ENCODE results near the gene AGER. TPM values are rescaled to one million over a fixed set of nuclear protein-coding genes. Genes with fewer than 3 reads are reported as not detected.

Gene AGER
- total and polyA plus RNA-seq, 5 donors from 2014 or later: 0.44 to 27.8 (median 0.52) TPM; not detected in 2

DNA sequence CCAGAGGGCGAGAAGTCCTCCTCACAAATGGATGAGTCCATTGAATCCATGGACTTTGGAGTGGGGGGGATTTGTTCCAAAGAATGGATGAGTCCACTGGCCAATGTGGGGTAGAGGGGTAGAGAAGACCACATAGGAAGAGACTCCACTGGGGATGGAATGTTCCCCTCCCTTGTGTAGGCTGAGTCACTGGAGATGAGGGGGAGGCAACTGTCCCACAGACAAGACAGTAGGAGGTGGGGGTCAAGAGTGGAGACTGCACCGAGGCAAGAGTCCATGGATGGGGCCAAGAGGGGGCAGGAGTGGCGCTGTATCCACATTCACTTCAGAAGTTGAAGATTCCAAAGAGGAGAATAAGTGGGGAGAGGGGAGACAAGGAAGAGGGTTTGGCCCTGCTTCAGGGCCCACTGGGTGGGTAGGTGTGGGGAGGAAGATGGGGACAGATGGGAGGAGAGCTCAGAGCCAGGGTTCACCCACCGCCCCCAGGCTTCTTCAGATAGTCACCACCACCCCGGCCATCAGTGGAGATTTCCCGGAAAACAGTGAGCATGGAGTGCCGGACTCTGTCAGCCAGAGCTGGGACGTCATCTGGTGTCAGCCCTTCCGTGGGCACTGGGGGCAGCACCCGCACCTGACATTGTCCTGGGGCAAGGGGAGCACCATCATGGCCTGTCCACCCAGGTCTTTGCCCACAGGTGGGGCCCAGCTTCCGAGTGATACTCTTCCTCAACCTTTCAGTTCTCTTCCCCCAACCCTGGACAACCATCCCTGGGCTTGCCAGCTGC is 15.1 kb downstream of the AGER start:
- Histone ChIP-seq H3K27me3 (ENCODE audit: control insufficient read depth, insufficient read depth, low read length) (no peaks in the 10 kb centered on the region), H3K4me1 (ENCODE audit: control insufficient read depth, insufficient read depth, low read length, poor library complexity, severe bottlenecking) (peaks cover under 1% of the 10 kb centered on the region), H3K4me3 (ENCODE audit: low read depth, low read length) (no peak overlapping the region), H3K9me3 (ENCODE audit: control insufficient read depth in 2 of 2, low read length in 2 of 2) (no peaks in the 10 kb centered on the region), H3K36me3 (ENCODE audit: control insufficient read depth, insufficient read depth, low read length) (peaks cover 16% of the 10 kb centered on the region), H3K27ac (ENCODE audit: insufficient read depth, low read length, poor library complexity, severe bottlenecking) (no peak overlapping the region)
- H3K27ac Mint-ChIP-seq: peak overlapping the region in 1 of 3 donors; percentile 75
- H3K9me3 Mint-ChIP-seq: no peaks in the 10 kb centered on the region
- no peak for ATAC-seq (ENCODE audit: low read depth in 2 of 2)
- peaks cover 0 to 33% (median 13%) of the 10 kb centered on the region in 4 donors for H3K4me1 Mint-ChIP-seq
- no peaks in the 10 kb centered on the region for H3K27me3 Mint-ChIP-seq
- peaks cover 35% of the 10 kb centered on the region for H3K36me3 Mint-ChIP-seq
- H3K4me3 Mint-ChIP-seq: no peak overlapping the region
- DNase-seq: no peak

DNA sequence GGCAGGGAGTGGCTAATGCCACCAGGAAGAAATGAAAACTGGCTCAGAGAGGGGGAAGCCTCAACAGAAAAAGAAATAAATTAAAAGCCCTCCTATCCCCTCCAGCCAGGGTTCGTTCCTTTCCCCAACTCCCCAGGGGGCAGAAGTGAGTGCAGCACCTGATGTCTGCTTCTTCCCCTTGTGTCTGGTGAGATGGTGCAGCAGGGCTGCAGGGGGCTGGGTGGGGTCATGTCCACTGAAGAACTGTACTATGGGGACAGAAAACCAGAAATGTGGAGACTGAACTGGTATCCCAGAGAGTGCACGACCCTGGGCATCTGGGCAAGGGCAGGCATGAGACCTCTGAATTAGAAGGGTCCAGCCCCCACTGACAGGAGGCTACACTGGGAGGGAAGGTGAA is 15.7 kb downstream of the AGER start:
- no peak overlapping the region for H3K27ac ChIP-seq (ENCODE audit: insufficient read depth, low read length, poor library complexity, severe bottlenecking)
- H3K9me3 Mint-ChIP-seq: no peaks in the 10 kb centered on the region
- no peak overlapping the region for H3K4me3 Mint-ChIP-seq
- H3K4me3 ChIP-seq (ENCODE audit: low read depth, low read length): no peak overlapping the region
- ATAC-seq (ENCODE audit: low read depth in 2 of 2) (no peak), DNase-seq (no peak)
- H3K36me3 Mint-ChIP-seq: peaks cover 35% of the 10 kb centered on the region
- peaks cover 0 to 26% (median 9%) of the 10 kb centered on the region in 4 donors for H3K4me1 Mint-ChIP-seq
- no peaks in the 10 kb centered on the region for H3K9me3 ChIP-seq (ENCODE audit: control insufficient read depth in 2 of 2, low read length in 2 of 2)
- no peaks in the 10 kb centered on the region for H3K27me3 Mint-ChIP-seq
- peaks cover 16% of the 10 kb centered on the region for H3K36me3 ChIP-seq (ENCODE audit: control insufficient read depth, insufficient read depth, low read length)
- peak overlapping the region in 1 of 3 donors; percentile 75 for H3K27ac Mint-ChIP-seq
- H3K4me1 ChIP-seq (ENCODE audit: control insufficient read depth, insufficient read depth, low read length, poor library complexity, severe bottlenecking): no peaks in the 10 kb centered on the region
- H3K27me3 ChIP-seq (ENCODE audit: control insufficient read depth, insufficient read depth, low read length): no peaks in the 10 kb centered on the region

DNA sequence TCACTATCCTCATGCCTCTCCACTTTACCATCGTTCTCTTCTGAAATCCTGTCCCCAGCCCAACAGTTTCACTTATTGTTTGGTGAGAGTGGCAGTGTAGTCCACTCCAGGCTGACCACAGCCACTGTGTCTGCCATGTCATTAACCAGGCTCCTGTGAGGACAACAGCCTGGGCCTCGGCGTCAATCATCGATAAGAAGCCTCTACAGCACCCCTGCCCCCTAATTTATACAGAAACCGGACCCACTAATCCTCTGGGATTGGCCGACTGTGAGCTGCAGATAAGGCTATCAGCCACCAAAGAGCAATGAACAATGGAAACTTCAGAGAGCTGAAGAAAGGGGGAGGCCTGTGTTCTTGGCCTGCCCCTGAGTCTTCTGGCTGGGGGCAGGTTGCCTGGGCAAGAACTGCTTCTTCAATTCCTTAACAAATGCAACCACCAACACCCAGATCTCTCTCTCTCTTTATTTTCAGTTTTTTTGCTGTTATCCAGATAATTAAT is 16.2 kb downstream of the AGER start:
- no peaks in the 10 kb centered on the region for H3K9me3 ChIP-seq (ENCODE audit: control insufficient read depth in 2 of 2, low read length in 2 of 2)
- Mint-ChIP-seq H3K27ac (peak overlapping the region in 1 of 3 donors; percentile 87), H3K27me3 (no peaks in the 10 kb centered on the region), H3K9me3 (no peaks in the 10 kb centered on the region), H3K4me1 (peaks cover 0 to 23% (median 4%) of the 10 kb centered on the region in 4 donors), H3K36me3 (peaks cover 39% of the 10 kb centered on the region), H3K4me3 (no peak overlapping the region)
- ATAC-seq (ENCODE audit: low read depth in 2 of 2) (no peak), DNase-seq (no peak)
- H3K27ac ChIP-seq (ENCODE audit: insufficient read depth, low read length, poor library complexity, severe bottlenecking): no peak overlapping the region
- no peaks in the 10 kb centered on the region for H3K27me3 ChIP-seq (ENCODE audit: control insufficient read depth, insufficient read depth, low read length)
- peaks cover 16% of the 10 kb centered on the region for H3K36me3 ChIP-seq (ENCODE audit: control insufficient read depth, insufficient read depth, low read length)
- H3K4me1 ChIP-seq (ENCODE audit: control insufficient read depth, insufficient read depth, low read length, poor library complexity, severe bottlenecking): no peaks in the 10 kb centered on the region
- H3K4me3 ChIP-seq (ENCODE audit: low read depth, low read length): no peak overlapping the region

DNA sequence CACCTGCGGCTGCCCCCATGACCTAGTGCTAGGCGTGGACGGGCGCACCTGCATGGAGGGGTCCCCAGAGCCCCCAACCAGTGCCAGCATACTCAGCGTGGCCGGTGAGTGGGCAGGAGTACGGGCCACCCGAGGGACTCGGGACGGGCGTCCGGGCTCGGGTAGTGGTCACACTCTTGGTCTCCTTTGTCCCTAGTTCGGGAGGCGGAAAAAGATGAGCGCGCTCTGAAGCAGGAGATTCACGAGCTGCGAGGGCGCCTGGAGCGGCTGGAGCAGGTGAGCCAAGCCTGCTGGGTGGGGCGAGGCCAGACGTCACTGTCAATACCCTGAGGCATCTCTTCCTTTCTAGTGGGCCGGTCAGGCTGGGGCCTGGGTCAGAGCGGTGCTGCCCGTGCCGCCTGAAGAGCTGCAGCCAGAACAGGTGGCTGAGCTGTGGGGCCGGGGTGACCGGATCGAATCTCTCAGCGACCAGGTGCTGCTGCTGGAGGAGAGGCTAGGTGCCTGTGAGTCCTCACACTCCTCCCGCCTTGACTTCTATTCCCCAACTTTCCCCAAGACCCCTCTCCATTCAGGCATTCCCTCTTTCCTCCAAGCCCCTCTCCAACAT is 16.8 kb downstream of the AGER start:
- no peaks in the 10 kb centered on the region for H3K4me1 ChIP-seq (ENCODE audit: control insufficient read depth, insufficient read depth, low read length, poor library complexity, severe bottlenecking)
- no peak overlapping the region for H3K4me3 ChIP-seq (ENCODE audit: low read depth, low read length)
- H3K4me3 Mint-ChIP-seq: no peak overlapping the region
- no peaks in the 10 kb centered on the region for H3K27me3 ChIP-seq (ENCODE audit: control insufficient read depth, insufficient read depth, low read length)
- no peak for DNase-seq
- H3K4me1 Mint-ChIP-seq: peaks cover 0 to 20% (median under 1%) of the 10 kb centered on the region in 4 donors
- no peaks in the 10 kb centered on the region for H3K9me3 Mint-ChIP-seq
- peaks cover 39% of the 10 kb centered on the region for H3K36me3 Mint-ChIP-seq
- H3K36me3 ChIP-seq (ENCODE audit: control insufficient read depth, insufficient read depth, low read length): peaks cover 16% of the 10 kb centered on the region
- no peaks in the 10 kb centered on the region for H3K27me3 Mint-ChIP-seq
- H3K27ac Mint-ChIP-seq: peak overlapping the region in 2 of 3 donors; percentile 22 to 87
- no peak for ATAC-seq (ENCODE audit: low read depth in 2 of 2)
- H3K27ac ChIP-seq (ENCODE audit: insufficient read depth, low read length, poor library complexity, severe bottlenecking): no peak overlapping the region
- no peaks in the 10 kb centered on the region for H3K9me3 ChIP-seq (ENCODE audit: control insufficient read depth in 2 of 2, low read length in 2 of 2)

DNA sequence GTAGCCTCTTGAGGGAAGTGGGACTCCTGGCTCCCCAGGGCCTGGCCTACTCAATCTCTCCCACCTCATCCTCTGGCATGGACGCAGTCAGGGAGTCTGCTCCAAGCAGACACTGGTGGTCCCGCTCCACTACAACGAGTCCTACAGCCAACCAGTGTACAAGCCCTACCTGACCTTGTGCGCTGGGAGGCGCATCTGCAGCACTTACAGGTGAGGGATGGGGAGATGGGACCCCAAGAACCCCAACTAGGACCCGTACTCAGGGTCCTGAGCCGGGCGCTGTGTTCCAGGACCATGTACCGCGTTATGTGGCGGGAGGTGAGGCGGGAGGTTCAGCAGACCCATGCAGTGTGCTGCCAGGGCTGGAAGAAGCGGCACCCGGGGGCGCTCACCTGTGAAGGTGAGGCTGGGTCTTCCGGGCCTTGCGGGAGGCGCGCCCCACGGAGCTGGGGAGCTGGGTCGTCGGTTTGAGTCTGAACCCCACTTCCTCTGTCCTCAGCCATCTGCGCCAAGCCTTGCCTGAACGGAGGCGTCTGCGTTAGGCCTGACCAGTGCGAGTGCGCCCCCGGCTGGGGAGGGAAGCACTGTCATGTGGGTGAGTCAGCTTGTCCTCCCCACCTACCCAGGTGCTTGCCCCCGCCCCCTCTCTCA is 17.5 kb downstream of the AGER start:
- Mint-ChIP-seq H3K9me3 (no peaks in the 10 kb centered on the region), H3K4me3 (no peak overlapping the region), H3K36me3 (peaks cover 39% of the 10 kb centered on the region), H3K27me3 (no peaks in the 10 kb centered on the region), H3K4me1 (peaks cover 0 to 16% (median under 1%) of the 10 kb centered on the region in 4 donors), H3K27ac (no peak overlapping the region)
- Histone ChIP-seq H3K27me3 (ENCODE audit: control insufficient read depth, insufficient read depth, low read length) (no peaks in the 10 kb centered on the region), H3K36me3 (ENCODE audit: control insufficient read depth, insufficient read depth, low read length) (peaks cover 16% of the 10 kb centered on the region), H3K9me3 (ENCODE audit: control insufficient read depth in 2 of 2, low read length in 2 of 2) (no peaks in the 10 kb centered on the region), H3K27ac (ENCODE audit: insufficient read depth, low read length, poor library complexity, severe bottlenecking) (no peak overlapping the region), H3K4me1 (ENCODE audit: control insufficient read depth, insufficient read depth, low read length, poor library complexity, severe bottlenecking) (no peaks in the 10 kb centered on the region), H3K4me3 (ENCODE audit: low read depth, low read length) (no peak overlapping the region)
- ATAC-seq (ENCODE audit: low read depth in 2 of 2) (no peak), DNase-seq (no peak)

DNA sequence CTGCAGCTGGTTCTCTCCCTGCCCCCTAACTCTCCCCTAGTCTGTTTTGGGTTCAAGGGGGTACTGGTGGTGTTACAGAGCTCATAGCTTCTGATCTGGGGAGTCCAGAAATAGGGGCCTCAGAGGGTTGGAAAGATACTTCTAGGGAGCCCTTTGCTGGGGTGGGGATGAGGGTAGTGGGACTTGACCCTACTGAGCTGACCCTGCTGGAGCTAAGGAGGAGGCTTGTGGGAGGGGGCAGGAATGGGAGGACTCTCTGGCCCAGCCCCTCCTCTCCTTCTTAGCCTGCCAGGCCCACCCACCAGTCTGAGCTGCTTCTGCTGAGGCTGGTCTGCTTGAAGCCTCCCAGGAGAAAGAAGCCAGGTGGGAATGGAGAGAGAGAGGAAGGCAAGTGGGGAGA is 19.8 kb downstream of the AGER start, which contains the start of gene EGFL8:
Gene EGFL8 (plus strand): TSS at position 301 of the 400 bp plus-strand sequence. CDS start 1,571 bp downstream, outside the sequence.
- no peaks in the 10 kb centered on the region for H3K27me3 ChIP-seq (ENCODE audit: control insufficient read depth, insufficient read depth, low read length)
- Mint-ChIP-seq H3K9me3 (no peaks in the 10 kb centered on the region), H3K4me1 (peaks cover 0 to 5% (median under 1%) of the 10 kb centered on the region in 4 donors), H3K4me3 (no peak within 1 kb of the TSS), H3K36me3 (peaks cover 26% of the 10 kb centered on the region), H3K27ac (peak within 1 kb of the TSS in 1 of 3 donors; percentile 80), H3K27me3 (no peaks in the 10 kb centered on the region)
- no peak within 1 kb of the TSS for H3K27ac ChIP-seq (ENCODE audit: insufficient read depth, low read length, poor library complexity, severe bottlenecking)
- no peak within 1 kb of the TSS for H3K4me3 ChIP-seq (ENCODE audit: low read depth, low read length)
- DNase-seq: no peak
- H3K9me3 ChIP-seq (ENCODE audit: control insufficient read depth in 2 of 2, low read length in 2 of 2): no peaks in the 10 kb centered on the region
- peaks cover 4% of the 10 kb centered on the region for H3K36me3 ChIP-seq (ENCODE audit: control insufficient read depth, insufficient read depth, low read length)
- ATAC-seq (ENCODE audit: low read depth in 2 of 2): no peak
- no peaks in the 10 kb centered on the region for H3K4me1 ChIP-seq (ENCODE audit: control insufficient read depth, insufficient read depth, low read length, poor library complexity, severe bottlenecking)

DNA sequence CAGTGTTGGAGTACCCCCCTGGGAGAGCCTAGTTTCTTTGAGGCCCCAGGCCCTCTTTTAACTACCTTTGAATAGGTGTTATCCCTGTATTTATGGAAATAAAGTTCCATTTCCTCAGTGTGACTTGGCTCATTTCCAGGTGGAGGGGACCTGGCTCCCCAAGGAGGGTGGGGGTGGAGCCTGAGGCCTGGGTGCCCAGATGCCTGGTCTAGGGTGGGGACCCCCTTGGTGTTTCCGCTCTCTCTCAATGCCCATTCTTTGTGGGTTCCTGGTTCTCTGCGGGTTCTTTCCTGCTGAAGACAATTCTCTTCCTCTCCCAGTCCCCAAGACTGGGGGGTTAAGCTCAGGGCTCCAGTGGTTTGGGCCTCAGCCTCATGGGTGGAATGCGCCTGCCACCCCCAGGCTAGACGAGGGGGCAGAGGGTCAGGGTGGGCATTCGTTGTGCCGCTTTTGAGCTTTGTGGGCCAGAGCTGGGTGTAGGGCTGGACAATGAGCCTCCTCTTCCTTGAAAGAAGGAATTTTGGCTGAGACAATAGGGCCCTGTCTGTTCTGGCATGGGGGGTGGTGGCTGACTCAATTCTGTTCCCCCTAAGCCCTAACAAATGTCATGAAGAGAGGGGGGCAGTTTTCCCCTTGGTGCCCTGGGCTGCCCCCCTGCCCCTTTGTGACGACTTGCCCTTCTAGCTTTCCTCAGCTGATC is 20.3 kb downstream of the AGER start:
- Histone ChIP-seq H3K4me1 (ENCODE audit: control insufficient read depth, insufficient read depth, low read length, poor library complexity, severe bottlenecking) (no peaks in the 10 kb centered on the region), H3K36me3 (ENCODE audit: control insufficient read depth, insufficient read depth, low read length) (peaks cover 4% of the 10 kb centered on the region), H3K4me3 (ENCODE audit: low read depth, low read length) (no peak overlapping the region), H3K27me3 (ENCODE audit: control insufficient read depth, insufficient read depth, low read length) (no peaks in the 10 kb centered on the region), H3K27ac (ENCODE audit: insufficient read depth, low read length, poor library complexity, severe bottlenecking) (no peak overlapping the region), H3K9me3 (ENCODE audit: control insufficient read depth in 2 of 2, low read length in 2 of 2) (no peaks in the 10 kb centered on the region)
- H3K4me1 Mint-ChIP-seq: peaks cover 0 to 3% (median under 1%) of the 10 kb centered on the region in 4 donors
- no peak overlapping the region for H3K27ac Mint-ChIP-seq
- H3K4me3 Mint-ChIP-seq: no peak overlapping the region
- H3K36me3 Mint-ChIP-seq: peaks cover 24% of the 10 kb centered on the region
- no peaks in the 10 kb centered on the region for H3K27me3 Mint-ChIP-seq
- ATAC-seq (ENCODE audit: low read depth in 2 of 2) (no peak), DNase-seq (no peak)
- no peaks in the 10 kb centered on the region for H3K9me3 Mint-ChIP-seq
